BLaER1 treated with 17β-estradiol and CSF1 and Interleukin-3, amounts not matched to agents 10 nM and 100 nM (cell line): ENCODE data around the gene NAT8L.

Source experiments
- H3K27ac ChIP-seq, 11 experiments: shearing (Covaris generic); formaldehyde crosslinking; 2 replicates each; pipeline ENCODE4 v1.8.1; 2022
- H3K27me3 ChIP-seq, 11 experiments: shearing (Covaris generic); formaldehyde crosslinking; 2 replicates each; pipeline ENCODE4 v1.8.1; 2022
- H3K36me3 ChIP-seq, 11 experiments: shearing (Covaris generic); formaldehyde crosslinking; 2 replicates each; pipeline ENCODE4 v1.8.1; 2022
- H3K4me1 ChIP-seq, 10 experiments: shearing (Covaris generic); formaldehyde crosslinking; 2 replicates each; pipeline ENCODE4 v1.8.1; 2022
- H3K4me2 ChIP-seq, 11 experiments: shearing (Covaris generic); formaldehyde crosslinking; 2 replicates each; pipeline ENCODE4 v1.8.1; 2022
- H3K4me3 ChIP-seq, 10 experiments: shearing (Covaris generic); formaldehyde crosslinking; 2 replicates each; pipeline ENCODE4 v1.8.1; 2022
- H3K9ac ChIP-seq, 11 experiments: shearing (Covaris generic); formaldehyde crosslinking; 2 replicates each; pipeline ENCODE4 v1.8.1; 2022
- H3K9me3 ChIP-seq, 11 experiments: shearing (Covaris generic); formaldehyde crosslinking; replicated peaks in 1 of 11; 2 replicates each; pipeline ENCODE4 v1.8.1; 2022
- H4K20me1 ChIP-seq, 11 experiments: shearing (Covaris generic); formaldehyde crosslinking; 2 replicates each; pipeline ENCODE4 v1.8.1; 2022
- Cebpa-rat ChIP-seq, 11 experiments: shearing (Covaris generic); IDR thresholded peaks; 2 replicates each; pipeline ENCODE4 v1.8.1; 2022

Gene NAT8L

DNA sequence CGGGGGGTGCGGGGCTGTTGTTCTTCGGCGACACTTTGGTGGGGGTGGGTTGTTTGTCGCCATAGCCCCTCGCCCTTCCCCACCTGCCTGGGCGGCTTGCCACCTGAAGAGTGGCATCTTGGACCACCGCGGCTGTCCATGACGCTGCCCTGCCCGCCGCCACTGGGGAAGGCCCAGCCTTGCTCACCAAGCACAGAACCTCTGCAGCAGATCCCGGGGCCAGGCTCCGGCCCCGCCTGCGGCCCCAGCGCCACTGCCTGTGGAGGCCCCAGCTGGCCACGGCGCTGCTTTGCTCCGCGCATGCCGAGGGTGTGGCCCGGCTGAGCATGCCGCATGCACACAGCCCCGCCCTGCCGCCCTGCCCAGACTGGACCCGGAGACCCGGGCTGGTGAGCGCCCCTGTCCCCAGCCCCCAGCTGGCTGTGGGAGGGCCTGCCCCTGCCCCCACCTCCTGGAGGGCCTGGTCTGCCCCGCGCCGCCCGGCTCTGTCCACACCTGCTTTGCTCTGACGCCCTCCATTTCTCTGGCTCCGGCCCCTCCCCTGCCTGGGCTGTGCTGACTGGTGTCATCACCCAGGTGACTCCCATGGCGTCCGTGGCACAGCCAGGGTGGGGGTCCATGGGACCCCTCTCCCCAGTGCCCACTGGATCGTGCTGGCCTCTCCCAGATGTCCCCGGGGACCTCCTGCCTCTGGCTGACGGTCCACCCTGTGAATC is 5.3 kb downstream of the NAT8L start:
- Histone ChIP-seq H3K4me3 (no peak overlapping the region), H3K4me1 (peaks cover 0 to 42% (median 24%) of the 10 kb centered on the region in 10 experiments; a peak in 15 of 20 replicates), H3K36me3 (peaks cover 0 to 20% (median 8%) of the 10 kb centered on the region in 11 experiments; a peak in 9 of 22 replicates), H3K4me2 (no peak overlapping the region), H3K9ac (no peak overlapping the region), H3K9me3 (no peaks in the 10 kb centered on the region), H4K20me1 (peaks cover 0 to 77% (median 38%) of the 10 kb centered on the region in 11 experiments; a peak in 15 of 22 replicates), H3K27me3 (peaks cover 12 to 24% (median 18%) of the 10 kb centered on the region in 11 experiments; a peak in 20 of 22 replicates), H3K27ac (no peak overlapping the region)
- TF ChIP-seq Cebpa-rat (IDR thresholded peaks at IDR 0.05): no peak

DNA sequence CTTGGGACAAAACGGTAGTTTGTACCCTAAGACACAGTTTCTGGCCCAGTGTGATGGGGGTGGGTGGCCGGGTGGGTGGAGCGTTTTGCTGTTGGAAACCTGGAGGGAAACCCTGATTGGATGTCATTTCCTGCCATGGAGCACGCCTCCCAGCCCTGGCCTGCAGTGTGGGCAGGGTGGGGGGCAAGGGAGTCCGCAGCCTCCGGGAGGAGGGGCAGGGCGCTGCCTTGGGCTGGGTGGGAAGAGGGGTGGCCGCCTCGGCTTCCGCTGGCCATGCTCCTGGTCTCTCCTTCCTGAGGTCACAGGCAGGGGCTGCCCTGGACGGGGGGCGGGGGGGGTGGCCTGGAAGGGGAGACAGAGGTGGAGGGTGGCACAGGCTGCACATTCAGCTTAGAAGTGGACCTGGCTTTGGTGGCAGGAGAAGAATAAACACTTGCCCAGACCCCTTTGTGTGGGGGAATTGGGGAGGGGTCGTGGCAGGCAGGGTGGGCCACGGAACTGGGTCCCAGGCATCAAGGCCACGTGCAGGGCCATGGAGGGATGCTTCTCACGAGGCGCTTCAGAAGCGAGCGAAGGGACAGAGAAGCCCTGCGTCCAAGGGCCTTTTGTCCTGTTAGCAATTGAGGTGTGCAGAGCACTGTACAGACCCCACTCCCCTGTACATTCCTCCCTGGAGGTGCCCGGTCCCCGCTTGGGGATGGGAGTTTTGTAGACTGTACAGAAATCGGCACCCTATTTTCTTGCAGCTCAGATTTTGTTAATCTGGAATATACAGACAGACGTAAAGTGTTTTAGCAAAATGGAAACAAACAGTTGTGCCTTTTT is 6.2 kb downstream of the NAT8L start:
- H3K4me2 ChIP-seq: no peak overlapping the region
- peaks cover 3 to 16% (median 9%) of the 10 kb centered on the region in 11 experiments; a peak in 20 of 22 replicates for H3K27me3 ChIP-seq
- no peak overlapping the region for H3K9ac ChIP-seq
- peaks cover 0 to 39% (median 22%) of the 10 kb centered on the region in 10 experiments; a peak in 15 of 20 replicates for H3K4me1 ChIP-seq
- no peak overlapping the region for H3K27ac ChIP-seq
- no peaks in the 10 kb centered on the region for H3K9me3 ChIP-seq
- H3K4me3 ChIP-seq: no peak overlapping the region
- no peak for TF ChIP-seq Cebpa-rat (IDR thresholded peaks at IDR 0.05)
- peaks cover 0 to 20% (median 8%) of the 10 kb centered on the region in 11 experiments; a peak in 9 of 22 replicates for H3K36me3 ChIP-seq
- peaks cover 0 to 77% (median 41%) of the 10 kb centered on the region in 11 experiments; a peak in 15 of 22 replicates for H4K20me1 ChIP-seq

DNA sequence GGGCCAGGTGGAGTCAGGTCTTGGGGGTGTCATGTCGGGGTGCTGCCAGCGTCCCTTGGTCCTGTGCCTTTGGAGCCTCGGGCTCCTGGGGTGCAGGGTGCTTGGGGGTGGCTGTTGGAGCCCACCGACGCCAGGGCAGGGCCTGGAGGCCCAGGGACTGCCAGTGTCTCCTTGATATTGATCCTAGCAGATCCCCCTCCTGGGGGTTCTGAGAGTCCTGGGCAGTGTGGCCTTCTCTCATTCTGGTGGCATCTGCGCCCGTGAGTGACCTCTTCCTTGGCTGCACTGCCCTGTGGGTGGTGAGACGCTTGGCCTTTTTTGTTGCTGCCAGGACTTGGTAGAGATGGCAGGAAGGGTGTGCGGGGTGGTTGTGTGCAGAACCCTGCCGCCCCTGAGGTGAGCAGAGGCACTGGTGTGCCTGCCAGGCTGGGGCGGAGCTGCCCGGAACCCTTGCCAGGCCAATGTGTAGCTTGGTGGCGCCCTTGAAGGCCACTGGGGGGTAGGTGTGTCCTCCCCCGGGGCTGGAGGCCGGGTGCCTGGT is 7.0 kb downstream of the NAT8L start:
- Histone ChIP-seq H4K20me1 (peaks cover 0 to 71% (median 36%) of the 10 kb centered on the region in 11 experiments; a peak in 15 of 22 replicates), H3K4me3 (no peak overlapping the region), H3K36me3 (peaks cover 0 to 20% (median 8%) of the 10 kb centered on the region in 11 experiments; a peak in 9 of 22 replicates), H3K9me3 (no peaks in the 10 kb centered on the region), H3K9ac (no peak overlapping the region), H3K27me3 (peaks cover 0 to 8% (median 2%) of the 10 kb centered on the region in 11 experiments; a peak in 12 of 22 replicates), H3K27ac (no peak overlapping the region), H3K4me2 (peak overlapping the region in 2 of 11 experiments; percentile 7 to 29; a peak in 1 of 22 replicates), H3K4me1 (peaks cover 0 to 33% (median 15%) of the 10 kb centered on the region in 10 experiments; a peak in 14 of 20 replicates)
- no peak for TF ChIP-seq Cebpa-rat (IDR thresholded peaks at IDR 0.05)

DNA sequence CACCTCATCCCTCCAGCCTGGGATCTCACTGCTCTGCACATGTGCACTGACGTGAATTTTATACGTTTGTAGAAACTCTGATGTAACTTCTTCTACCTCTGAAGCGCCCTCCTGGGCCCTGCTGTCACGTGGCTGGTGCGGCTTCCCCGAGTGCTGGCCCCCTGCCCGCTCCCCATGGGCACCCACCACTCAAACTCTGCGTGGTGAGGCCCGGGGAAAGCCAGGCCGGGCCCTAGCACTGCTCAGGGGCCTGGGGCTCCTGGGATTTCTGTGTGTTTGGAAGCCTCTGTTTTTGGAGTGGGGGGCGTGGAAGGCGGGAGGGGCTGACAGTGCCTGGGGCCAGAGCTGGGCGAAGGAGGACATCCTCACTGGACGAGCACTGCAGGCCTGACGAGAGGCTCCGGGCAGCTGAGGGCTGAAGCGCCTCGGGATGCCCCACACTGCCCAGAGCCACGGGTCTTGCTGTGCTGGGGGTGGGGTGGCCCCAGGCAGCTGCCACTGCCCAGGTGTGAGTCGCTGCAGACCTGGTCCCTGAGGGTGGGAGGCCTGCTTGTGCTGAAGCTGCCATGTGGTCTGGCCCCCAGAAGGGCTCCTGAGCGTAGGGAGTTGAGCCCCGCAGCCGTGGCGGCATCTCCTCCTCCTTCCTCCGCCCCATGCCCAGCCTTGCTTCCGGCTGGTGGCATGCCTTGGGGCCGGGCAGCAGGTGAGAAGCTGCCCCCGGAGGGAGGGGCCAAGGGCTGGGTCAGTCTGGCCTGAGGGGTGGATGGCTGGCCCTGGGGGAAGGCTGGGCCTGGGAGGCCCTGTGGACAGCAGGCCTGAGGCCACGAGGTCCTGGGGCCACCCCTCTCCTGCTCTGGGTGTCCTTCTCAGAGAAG is 7.7 kb downstream of the NAT8L start:
- H3K4me2 ChIP-seq: peak overlapping the region in 5 of 11 experiments; percentile 5 to 29 (median 24); a peak in 5 of 22 replicates
- peaks cover 0 to 64% (median 32%) of the 10 kb centered on the region in 11 experiments; a peak in 15 of 22 replicates for H4K20me1 ChIP-seq

DNA sequence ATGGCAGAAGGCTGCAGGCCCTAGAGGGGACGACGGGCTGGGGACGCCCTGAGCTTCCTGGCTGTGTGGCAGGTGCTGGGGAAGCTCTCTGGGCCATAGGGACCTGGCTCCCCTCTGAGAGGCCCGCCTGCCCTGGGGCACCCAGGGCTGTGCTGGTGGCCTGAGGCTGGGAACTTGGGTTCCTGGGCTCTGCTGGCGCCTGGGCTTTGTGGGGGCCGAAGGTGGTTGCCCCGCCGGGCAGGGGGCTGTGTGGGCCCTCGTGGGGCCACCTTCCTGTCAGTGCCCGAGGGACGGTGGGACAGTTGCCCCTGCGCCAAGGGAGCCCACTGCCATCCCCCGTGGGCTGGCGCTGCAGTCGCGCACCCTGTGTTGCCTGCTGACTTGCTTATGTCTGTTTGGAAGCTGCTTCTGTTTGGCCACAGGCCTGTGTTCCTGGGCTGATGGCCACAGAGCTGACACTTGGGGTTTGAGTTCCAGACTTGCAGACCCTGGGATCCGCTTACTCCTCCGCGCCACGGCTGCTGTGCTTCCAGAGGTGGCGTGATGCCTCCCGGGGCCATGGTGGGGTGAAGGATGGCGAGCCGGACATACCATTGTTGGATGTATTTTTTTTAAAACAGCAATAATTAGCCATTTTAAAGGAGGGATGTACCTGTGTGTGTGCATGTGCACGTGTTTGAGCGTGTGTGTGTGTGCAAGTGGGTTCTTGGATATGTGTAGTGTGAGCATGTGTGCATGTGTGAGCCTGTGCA is 8.5 kb downstream of the NAT8L start:
- peak overlapping the region in 4 of 11 experiments; percentile 10 to 29 (median 26); a peak in 3 of 22 replicates for H3K4me2 ChIP-seq
- no peaks in the 10 kb centered on the region for H3K27me3 ChIP-seq
- no peak for TF ChIP-seq Cebpa-rat (IDR thresholded peaks at IDR 0.05)
- peaks cover 0 to 56% (median 24%) of the 10 kb centered on the region in 11 experiments; a peak in 14 of 22 replicates for H4K20me1 ChIP-seq
- H3K4me3 ChIP-seq: no peak overlapping the region
- H3K4me1 ChIP-seq: peaks cover 0 to 20% (median 9%) of the 10 kb centered on the region in 10 experiments; a peak in 8 of 20 replicates
- H3K36me3 ChIP-seq: peaks cover 0 to 20% (median 8%) of the 10 kb centered on the region in 11 experiments; a peak in 9 of 22 replicates
- no peak overlapping the region for H3K27ac ChIP-seq
- peak overlapping the region in 1 of 11 experiments; percentile 13; a peak in 1 of 22 replicates for H3K9ac ChIP-seq
- no peaks in the 10 kb centered on the region for H3K9me3 ChIP-seq

More for the DNA sequence above, 7.7 kb downstream of the NAT8L start:
- H3K27ac ChIP-seq: no peak overlapping the region
- no peaks in the 10 kb centered on the region for H3K9me3 ChIP-seq
- H3K9ac ChIP-seq: peak overlapping the region in 1 of 11 experiments; percentile 13; a peak in 1 of 22 replicates
- peaks cover 0 to 25% (median 10%) of the 10 kb centered on the region in 10 experiments; a peak in 10 of 20 replicates for H3K4me1 ChIP-seq
- no peak overlapping the region for H3K4me3 ChIP-seq
- H3K36me3 ChIP-seq: peaks cover 0 to 20% (median 8%) of the 10 kb centered on the region in 11 experiments; a peak in 9 of 22 replicates
- no peak for TF ChIP-seq Cebpa-rat (IDR thresholded peaks at IDR 0.05)
- H3K27me3 ChIP-seq: 0 out of 22 replicates have a peak, but pooled peaks cover 0 to under 1% (median 0%) of the 10 kb centered on the region in 11 experiments

DNA sequence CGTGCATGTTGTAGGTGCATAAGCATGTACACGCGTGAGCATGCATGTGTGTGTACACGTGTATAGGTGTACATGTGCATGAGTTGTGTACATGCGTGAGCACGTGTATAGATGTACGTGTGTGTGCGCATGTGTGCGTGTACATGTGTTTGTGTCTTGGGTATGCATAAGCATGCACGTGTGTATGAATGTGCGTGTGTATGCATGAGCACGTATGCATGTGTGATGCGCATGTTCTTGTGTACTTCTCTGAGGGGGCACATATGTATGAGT is 9.0 kb downstream of the NAT8L start:
- no peak overlapping the region for H3K27ac ChIP-seq
- peaks cover 0 to 20% (median 9%) of the 10 kb centered on the region in 10 experiments; a peak in 8 of 20 replicates for H3K4me1 ChIP-seq
- no peak for TF ChIP-seq Cebpa-rat (IDR thresholded peaks at IDR 0.05)
- H3K4me2 ChIP-seq: no peak overlapping the region
- H3K9ac ChIP-seq: no peak overlapping the region
- no peaks in the 10 kb centered on the region for H3K27me3 ChIP-seq
- H3K4me3 ChIP-seq: no peak overlapping the region
- H4K20me1 ChIP-seq: peaks cover 0 to 51% (median 23%) of the 10 kb centered on the region in 11 experiments; a peak in 14 of 22 replicates
- H3K9me3 ChIP-seq: no peaks in the 10 kb centered on the region
- peaks cover 0 to 16% (median 6%) of the 10 kb centered on the region in 11 experiments; a peak in 9 of 22 replicates for H3K36me3 ChIP-seq

DNA sequence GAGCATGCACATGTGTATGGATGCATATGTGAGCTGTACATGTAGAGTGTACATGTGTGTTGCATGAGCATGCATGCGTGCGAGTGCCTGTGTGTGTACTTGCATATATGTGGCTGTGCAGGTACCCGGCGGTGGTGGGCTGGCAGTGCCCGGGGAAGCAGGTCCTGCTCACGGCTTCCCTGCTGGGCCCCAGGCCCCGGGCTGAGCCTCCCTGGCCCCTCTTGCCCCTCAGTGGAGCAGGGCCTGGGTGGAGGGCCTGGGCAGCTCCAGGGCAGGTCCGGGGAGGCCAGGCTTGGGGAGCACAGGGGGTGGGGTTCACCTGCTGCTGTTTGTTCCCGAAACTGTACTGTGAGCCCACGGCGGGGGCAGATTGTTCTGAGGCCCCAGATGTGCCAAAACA is 9.4 kb downstream of the NAT8L start:
- TF ChIP-seq Cebpa-rat (IDR thresholded peaks at IDR 0.05): no peak
- peaks cover 0 to 23% (median 9%) of the 10 kb centered on the region in 10 experiments; a peak in 8 of 20 replicates for H3K4me1 ChIP-seq
- no peak overlapping the region for H3K4me3 ChIP-seq
- H4K20me1 ChIP-seq: peaks cover 0 to 46% (median 23%) of the 10 kb centered on the region in 11 experiments; a peak in 14 of 22 replicates
- no peaks in the 10 kb centered on the region for H3K27me3 ChIP-seq
- H3K36me3 ChIP-seq: peaks cover 0 to 12% (median 2%) of the 10 kb centered on the region in 11 experiments; a peak in 9 of 22 replicates
- no peak overlapping the region for H3K27ac ChIP-seq
- H3K9ac ChIP-seq: no peak overlapping the region
- H3K4me2 ChIP-seq: no peak overlapping the region
- H3K9me3 ChIP-seq: no peaks in the 10 kb centered on the region
